ENCODE measurements around the gene TSPAN9.
A peak's percentile ranks its signal among the peaks of the same experiment; 100 is the strongest.

Gene TSPAN9

DNA sequence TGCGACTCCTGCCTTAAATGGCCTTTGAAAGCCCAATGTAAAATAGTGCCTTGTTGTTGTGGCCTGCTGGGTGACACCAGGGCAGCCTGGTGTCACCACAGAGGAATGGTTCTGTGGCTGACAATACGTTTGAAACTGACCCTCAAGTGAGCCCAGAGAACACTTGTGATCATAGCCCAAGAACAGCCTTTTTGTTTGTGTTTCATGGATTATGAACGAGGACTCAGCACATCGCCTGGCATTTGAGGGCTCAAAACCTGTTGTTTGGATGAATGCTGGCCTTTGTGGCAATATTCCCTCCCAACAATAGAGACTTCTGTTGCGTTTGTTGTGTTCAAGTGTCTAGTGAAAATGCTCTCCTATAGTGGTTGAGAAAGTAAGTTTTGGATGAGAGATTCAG is 48.5 kb downstream of the TSPAN9 start:
- Mint-ChIP-seq H3K27ac (no peak overlapping the region), H3K4me1 (peaks cover 10% of the 10 kb centered on the region), H3K4me3 (no peak overlapping the region), H3K9me3 (peaks cover 15% of the 10 kb centered on the region), H3K27me3 (ENCODE audit: low read depth) (peaks cover under 1% of the 10 kb centered on the region), H3K36me3 (ENCODE audit: low read depth) (peaks cover 52% of the 10 kb centered on the region)
- TF ChIP-seq, protein P1, sequence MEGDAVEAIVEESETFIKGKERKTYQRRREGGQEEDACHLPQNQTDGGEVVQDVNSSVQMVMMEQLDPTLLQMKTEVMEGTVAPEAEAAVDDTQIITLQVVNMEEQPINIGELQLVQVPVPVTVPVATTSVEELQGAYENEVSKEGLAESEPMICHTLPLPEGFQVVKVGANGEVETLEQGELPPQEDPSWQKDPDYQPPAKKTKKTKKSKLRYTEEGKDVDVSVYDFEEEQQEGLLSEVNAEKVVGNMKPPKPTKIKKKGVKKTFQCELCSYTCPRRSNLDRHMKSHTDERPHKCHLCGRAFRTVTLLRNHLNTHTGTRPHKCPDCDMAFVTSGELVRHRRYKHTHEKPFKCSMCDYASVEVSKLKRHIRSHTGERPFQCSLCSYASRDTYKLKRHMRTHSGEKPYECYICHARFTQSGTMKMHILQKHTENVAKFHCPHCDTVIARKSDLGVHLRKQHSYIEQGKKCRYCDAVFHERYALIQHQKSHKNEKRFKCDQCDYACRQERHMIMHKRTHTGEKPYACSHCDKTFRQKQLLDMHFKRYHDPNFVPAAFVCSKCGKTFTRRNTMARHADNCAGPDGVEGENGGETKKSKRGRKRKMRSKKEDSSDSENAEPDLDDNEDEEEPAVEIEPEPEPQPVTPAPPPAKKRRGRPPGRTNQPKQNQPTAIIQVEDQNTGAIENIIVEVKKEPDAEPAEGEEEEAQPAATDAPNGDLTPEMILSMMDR (IDR thresholded peaks at IDR 0.05; ENCODE audit: unreplicated experiment in 3 of 3), result no peak

DNA sequence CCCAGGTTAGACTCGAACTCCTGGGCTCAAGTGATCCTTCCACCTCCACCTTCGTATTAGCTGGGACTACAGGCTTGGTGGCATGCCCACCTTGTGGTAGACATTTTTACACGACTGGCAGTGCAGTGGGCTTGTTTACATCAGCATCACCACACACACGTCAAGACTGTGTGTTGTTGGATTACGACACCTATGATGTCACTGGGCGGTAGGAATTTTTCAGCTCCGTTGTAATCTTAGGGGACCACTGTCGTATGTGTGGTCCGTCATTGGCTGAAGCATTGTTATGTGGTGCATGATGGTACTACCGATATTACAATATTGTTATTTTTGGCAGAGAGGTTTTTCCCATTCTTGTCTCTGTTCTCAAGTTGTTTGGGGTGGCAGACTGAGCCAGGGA is 50.7 kb downstream of the TSPAN9 start:
- peaks cover 5% of the 10 kb centered on the region for H3K27me3 Mint-ChIP-seq (ENCODE audit: low read depth)
- TF ChIP-seq, protein P1 (IDR thresholded peaks at IDR 0.05; ENCODE audit: unreplicated experiment in 3 of 3), result no peak
- peaks cover 48% of the 10 kb centered on the region for H3K36me3 Mint-ChIP-seq (ENCODE audit: low read depth)
- H3K4me1 Mint-ChIP-seq, result peaks cover 24% of the 10 kb centered on the region
- peaks cover 15% of the 10 kb centered on the region for H3K9me3 Mint-ChIP-seq
- no peak overlapping the region for H3K27ac Mint-ChIP-seq
- no peak overlapping the region for H3K4me3 Mint-ChIP-seq

DNA sequence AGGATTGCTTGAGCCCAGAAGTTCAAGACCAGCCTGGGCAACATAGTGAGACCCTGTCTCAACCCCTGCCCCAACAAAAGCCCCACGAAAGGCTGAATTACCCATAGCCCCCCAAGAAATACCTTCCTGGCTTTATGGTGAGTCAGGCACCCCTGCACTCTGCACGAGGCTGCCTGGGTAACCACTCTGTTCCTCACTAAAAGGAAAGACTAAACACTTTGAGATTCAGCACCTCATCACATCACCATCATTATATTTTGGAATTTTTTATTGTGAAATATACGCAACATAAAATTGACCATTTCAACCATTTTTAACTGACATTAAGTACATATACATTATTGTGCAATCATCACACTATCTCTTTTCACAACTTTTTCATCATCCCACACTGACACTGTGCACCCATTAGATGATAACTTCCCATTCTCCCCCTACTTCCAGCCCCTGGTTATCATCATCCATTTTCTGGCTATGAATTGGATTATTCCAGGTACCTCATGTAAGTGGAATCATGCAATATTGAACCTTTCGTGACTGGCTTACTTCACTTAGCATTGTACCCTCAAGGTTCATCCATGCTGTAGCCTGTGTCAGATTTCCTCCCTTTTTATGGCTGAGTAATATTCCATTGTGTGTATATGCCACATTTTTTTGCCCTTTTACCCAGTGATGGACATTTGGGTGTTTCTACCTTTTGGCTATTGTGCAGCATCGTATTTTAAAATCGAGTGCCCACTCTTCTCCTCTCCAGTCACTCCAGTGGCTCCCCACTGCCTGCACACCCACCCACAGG is 51.5 kb downstream of the TSPAN9 start:
- Mint-ChIP-seq H3K27me3 (ENCODE audit: low read depth) (peaks cover 5% of the 10 kb centered on the region), H3K9me3 (peaks cover 13% of the 10 kb centered on the region), H3K27ac (no peak overlapping the region), H3K4me3 (no peak overlapping the region), H3K4me1 (peaks cover 32% of the 10 kb centered on the region), H3K36me3 (ENCODE audit: low read depth) (peaks cover 40% of the 10 kb centered on the region)
- TF ChIP-seq, protein P1 (IDR thresholded peaks at IDR 0.05; ENCODE audit: unreplicated experiment in 3 of 3), result no peak

DNA sequence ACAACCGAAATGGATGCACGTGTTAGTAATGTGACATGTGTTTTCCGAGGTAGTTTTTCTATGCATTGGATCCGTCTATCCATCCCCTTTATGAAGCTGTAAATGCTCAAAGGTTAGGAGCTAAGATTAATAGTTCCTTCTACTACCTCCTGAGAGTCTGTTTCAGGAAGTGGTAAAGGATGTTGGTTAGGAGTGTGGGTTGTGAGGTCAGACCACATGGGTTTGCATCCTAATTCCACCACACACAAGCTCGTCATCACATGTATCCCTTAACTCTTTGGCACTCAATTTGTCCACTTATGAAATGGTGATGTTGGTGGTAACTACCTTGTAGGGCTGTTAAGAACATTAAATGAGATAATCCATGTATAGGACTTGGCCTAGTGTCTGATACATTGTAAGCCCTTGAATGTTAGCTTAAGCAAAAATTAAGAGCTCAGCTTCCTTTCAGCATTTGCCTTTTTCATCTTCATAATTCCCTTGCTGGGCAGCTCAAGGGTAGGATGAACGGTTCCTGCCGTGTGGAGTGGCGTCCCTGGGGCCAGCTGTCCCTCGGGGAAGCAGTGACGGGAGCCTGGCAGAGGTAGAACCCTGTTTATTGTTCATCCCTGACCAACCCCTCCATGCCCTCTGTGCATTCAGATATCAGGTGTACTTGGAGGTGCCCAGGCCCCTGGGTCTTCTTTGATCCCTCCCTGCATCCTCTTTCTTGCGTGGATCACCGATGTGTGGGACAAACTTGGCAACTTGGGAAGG is 52.3 kb downstream of the TSPAN9 start:
- Mint-ChIP-seq H3K4me3 (no peak overlapping the region), H3K27ac (no peak overlapping the region), H3K27me3 (ENCODE audit: low read depth) (peaks cover 5% of the 10 kb centered on the region), H3K36me3 (ENCODE audit: low read depth) (peaks cover 35% of the 10 kb centered on the region), H3K9me3 (peaks cover 9% of the 10 kb centered on the region), H3K4me1 (peaks cover 37% of the 10 kb centered on the region)
- TF ChIP-seq, protein P1 (IDR thresholded peaks at IDR 0.05; ENCODE audit: unreplicated experiment in 3 of 3), result no peak

DNA sequence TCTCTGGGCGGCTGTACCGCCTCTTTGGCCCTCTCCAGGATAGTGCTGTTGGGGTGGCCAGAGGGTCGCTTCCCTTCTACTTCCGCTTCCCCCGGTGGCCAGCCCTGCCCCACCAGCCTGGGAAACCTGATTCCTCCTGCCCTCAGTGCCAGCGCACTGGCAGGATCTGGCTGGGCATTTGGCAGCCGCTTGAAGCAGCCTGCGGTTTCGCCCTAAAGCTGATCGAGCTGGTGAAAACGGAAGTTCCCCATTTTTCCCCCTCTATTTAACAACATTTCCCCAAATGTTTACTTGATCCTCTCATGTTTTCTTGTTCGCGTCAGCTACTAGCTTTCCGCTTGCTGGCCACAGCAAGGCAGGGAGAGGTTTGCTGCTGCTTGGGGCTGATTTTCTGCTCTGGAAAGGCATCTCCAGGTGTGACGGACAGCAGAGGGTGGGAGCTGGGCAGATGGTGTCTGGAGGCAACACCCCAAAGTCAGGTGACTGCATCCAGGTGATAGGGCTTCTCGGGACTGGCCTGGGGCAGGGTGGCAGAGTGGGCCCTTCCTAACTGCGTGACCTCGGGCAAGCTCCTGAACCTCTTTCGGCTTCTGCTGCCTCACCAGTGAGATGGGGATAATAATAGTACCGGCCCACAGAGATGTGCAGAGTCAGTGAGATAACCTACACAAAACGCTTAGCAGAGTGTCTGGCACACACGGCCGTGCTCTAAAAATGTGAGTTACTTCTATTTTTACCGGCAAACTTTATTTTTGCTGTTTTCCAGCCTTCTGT is 53.1 kb downstream of the TSPAN9 start:
- H3K27me3 Mint-ChIP-seq (ENCODE audit: low read depth), result peaks cover 5% of the 10 kb centered on the region
- H3K4me1 Mint-ChIP-seq, result peaks cover 38% of the 10 kb centered on the region
- peaks cover 9% of the 10 kb centered on the region for H3K9me3 Mint-ChIP-seq
- H3K27ac Mint-ChIP-seq, result peak overlapping the region in 1 of 3 experiments; percentile 58
- H3K4me3 Mint-ChIP-seq, result no peak overlapping the region
- peaks cover 31% of the 10 kb centered on the region for H3K36me3 Mint-ChIP-seq (ENCODE audit: low read depth)
- TF ChIP-seq, protein P1 (IDR thresholded peaks at IDR 0.05; ENCODE audit: unreplicated experiment in 3 of 3), result no peak
